GM19025 (cell line): ENCODE results near the gene CLCF1.
"Not testable (repeated sequence)": the region's sequence is repeated elsewhere in the genome, so short reads cannot be mapped to it uniquely, and the experiment has no call there.

Experiments used
- ATAC-seq: cut with Tn5 transposase; IDR thresholded peaks from one replicate; pipeline ENCODE4 v1.9.1; 2021; ENCODE audit warnings: mild to moderate bottlenecking, low read depth, moderate library complexity; ENCODE audit not compliant: unreplicated experiment

CLCF1 gene

GRCh38 chr11:67345247-67345919, 28.0 kb downstream of the CLCF1 start:
- no peak for ATAC-seq

- no peak for ATAC-seq
Measured at GRCh38 chr11:67344264-67344663, 29.1 kb downstream of the CLCF1 start.

GRCh38 chr11:67337257-67337656, 36.1 kb downstream of the CLCF1 start:
- ATAC-seq, result no peak

- ATAC-seq, result no peak
Measured at GRCh38 chr11:67332081-67332691, 41.2 kb downstream of the CLCF1 start.

GRCh38 chr11:67323526-67323925, 49.9 kb downstream of the CLCF1 start:
- ATAC-seq, result no peak

- ATAC-seq, result no peak
Measured at GRCh38 chr11:67322049-67322448, 51.3 kb downstream of the CLCF1 start.

GRCh38 chr11:67321313-67321871, 52.0 kb downstream of the CLCF1 start:
- no peak for ATAC-seq

- no peak for ATAC-seq
Measured at GRCh38 chr11:67320691-67321090, 52.7 kb downstream of the CLCF1 start.

GRCh38 chr11:67320011-67320410, 53.4 kb downstream of the CLCF1 start:
- ATAC-seq, result no peak

DNA sequence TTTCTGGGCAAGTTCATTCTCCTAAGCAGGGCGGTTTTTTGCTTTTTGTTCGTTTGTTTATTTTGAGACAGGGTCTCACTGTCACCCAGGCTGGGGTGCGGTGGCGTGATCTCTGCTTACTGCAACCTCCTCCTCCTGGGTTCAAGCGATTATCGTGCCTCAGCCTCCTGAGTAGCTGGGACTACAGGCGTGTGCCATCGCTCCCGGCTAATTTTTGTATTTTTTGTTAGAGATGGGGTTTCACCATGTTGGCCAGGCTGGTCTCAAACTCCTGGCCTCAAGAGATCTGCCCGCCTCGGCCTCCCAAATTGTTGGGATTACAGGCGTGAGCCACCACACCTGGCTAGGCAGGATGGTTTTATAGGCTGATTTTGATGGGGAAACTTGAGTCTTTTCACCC, 54.5 kb downstream of the CLCF1 start:
- ATAC-seq, result not testable (repeated sequence)

DNA sequence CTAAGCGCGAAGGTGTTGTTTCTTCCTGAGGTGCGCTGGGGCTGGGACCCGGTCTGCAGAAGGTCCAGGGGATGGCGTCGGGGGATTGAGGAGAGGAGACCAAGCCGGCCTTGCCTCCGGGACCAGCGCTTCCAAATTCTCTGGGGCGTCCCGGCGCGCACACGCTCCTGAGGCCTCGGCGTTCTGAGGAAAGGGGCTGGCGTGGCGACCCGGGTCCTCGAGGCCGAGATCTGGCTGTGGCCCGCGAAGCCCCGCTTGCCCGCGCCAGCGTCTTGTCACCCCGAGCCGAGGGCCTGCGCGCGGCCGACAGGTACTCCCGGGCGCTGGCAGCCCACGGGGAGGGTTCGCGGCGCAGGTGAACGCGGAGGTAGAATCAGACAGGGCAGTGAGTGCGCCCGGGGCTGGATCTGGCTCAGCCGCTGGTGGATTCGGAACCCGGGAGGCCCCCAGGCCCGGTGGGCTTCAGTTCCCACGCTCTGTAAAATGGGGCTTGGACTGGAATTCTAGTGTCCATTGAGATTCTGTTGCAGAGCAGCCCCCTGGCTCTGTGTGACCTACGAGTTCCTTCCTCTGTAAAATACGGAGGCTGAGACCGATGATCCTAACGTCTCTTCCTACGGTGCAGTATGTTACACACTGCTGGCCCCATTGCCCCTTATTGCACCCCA, 55.4 kb downstream of the CLCF1 start:
- ATAC-seq, result no peak

DNA sequence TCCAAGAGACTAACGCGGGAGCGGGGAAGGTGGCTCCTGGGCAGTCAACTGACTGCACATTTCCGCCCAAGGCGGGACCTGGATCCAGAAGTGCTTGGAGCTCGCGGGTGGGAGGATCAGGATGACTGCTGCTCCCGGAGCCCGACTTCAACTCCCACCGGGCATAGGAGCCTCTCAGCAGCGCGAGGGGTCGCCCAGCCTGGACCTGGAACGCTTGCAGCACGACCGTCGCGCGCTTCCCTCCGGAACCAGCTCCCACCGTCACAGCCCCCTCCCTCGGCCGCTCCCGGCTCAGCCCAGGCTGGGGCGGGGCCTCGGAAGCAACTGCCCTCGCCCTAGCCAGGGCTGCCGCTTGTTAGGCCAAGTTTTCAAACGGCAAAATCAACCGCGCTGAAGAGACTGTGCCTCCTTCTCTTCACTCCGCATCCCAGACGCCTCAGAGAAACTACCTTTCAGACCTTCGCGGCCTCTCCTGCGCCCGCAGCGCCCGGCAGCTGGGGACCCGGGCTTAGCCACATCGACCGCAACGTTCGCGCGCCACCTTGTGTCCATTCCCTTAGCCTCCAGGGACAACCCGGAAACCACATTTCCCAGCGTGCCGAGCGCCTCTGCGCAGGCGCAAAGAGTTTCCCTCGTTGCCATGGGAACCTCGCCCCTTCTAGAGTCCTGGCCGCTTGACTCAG, 56.1 kb downstream of the CLCF1 start:
- ATAC-seq, result peak; percentile 76

DNA sequence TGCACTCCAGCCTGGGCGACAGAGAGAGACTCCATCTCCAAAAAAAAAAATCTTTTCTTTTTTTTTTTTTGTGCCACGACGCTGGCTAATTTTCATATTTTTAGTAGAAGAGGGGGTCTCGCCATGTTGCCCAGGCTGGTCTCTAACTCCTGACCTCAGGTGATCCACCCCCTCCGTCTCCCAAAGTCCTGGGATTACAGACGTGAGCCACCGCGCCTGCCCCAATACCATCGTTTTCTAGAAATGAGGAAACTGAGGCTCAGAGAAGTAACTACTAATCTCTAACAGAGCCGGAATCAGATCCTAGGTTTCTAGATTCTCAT, 56.6 kb downstream of the CLCF1 start:
- no peak for ATAC-seq

- no peak for ATAC-seq
Measured at GRCh38 chr11:67315325-67315909, 58.0 kb downstream of the CLCF1 start.

DNA sequence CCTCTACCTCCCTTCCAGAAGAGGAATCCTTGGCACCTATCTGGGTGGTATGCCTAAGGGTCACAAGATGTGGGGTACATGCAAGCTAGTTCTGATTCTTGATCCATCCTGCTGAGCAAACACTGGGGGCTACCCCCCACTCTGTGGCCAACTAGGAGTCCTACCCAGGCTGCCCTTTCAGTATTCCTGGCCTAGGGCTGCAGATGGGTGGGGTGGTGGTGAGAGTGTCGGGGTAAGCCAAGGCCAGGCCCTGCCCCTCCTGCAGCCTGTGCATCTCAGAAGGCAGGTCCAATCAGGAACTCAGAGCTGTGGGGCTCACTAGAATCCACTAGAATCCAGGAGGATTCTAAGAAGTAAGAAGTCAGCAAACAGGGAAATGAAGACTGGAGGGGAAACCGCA, 59.2 kb downstream of the CLCF1 start:
- no peak for ATAC-seq
